T-helper 2 cell treated with Interferon-gamma antibody and Interleukin-4, amounts not matched to agents 5 μg/mL and 100 μg/mL, for 36 hours (primary cell): Measurements from ENCODE around the gene RNF121.
A peak's percentile ranks its signal among the peaks of the same experiment; 100 is the strongest.

ENCODE experiments used
- DNase-seq: peaks from one replicate; pipeline ENCODE4 v3.0.0; 2021; ENCODE audit warnings: low spot score
- H3K27ac Mint-ChIP-seq: one replicate; pipeline ENCODE4 v1.8.0; 2021; ENCODE audit warnings: mild to moderate bottlenecking, mixed read lengths
- H3K27me3 Mint-ChIP-seq: one replicate; pipeline ENCODE4 v1.8.0; 2021; ENCODE audit warnings: low read depth, mixed read lengths
- H3K36me3 Mint-ChIP-seq: one replicate; pipeline ENCODE4 v1.8.0; 2021; ENCODE audit warnings: low read depth, mixed read lengths
- H3K4me1 Mint-ChIP-seq: one replicate; pipeline ENCODE4 v1.8.0; 2021; ENCODE audit warnings: low read depth, mixed read lengths
- H3K4me3 Mint-ChIP-seq: one replicate; pipeline ENCODE4 v1.8.0; 2022; ENCODE audit warnings: mild to moderate bottlenecking, moderate library complexity, mixed read lengths
- H3K9me3 Mint-ChIP-seq: one replicate; pipeline ENCODE4 v1.8.0; 2021; ENCODE audit warnings: mixed read lengths

RNF121 gene

DNA sequence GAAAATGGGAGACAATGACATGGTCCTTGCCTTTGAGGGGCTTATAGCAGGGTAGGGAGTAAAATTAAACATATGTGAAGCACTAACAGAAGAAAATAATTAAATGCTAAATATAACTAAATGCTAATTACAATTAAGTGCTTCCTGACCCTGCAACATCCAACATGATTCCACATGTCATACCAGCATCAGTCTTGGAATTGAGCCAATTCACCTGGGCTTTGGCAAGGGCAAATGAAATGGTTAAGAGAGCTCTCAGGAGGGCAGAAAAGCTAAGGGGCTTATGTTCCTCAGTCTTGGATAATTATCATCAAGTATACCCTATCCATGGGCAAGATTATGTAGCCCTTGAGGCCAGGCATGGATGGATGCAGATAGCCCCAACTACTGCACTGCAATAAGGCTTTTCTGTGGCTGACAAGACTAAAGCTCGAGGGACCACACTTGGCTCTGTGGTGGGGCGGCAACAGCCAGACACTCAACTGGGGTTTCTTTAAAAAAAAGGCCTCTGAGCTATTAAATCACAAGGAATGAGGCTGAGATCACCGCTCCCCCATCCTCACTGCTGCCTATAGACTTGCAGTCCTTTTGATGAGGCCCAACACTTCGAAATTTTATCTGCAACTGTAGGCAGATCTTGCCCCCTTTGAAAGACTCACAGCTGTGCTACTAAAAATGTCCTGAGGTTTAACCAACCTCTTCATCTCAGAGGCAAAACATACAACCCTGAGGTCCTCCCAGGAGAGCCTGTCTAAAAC is 108.9 kb downstream of the RNF121 start:
- peaks cover 35% of the 10 kb centered on the region for H3K36me3 Mint-ChIP-seq
- no peak overlapping the region for H3K27ac Mint-ChIP-seq
- H3K4me3 Mint-ChIP-seq: peak overlapping the region; percentile 33

DNA sequence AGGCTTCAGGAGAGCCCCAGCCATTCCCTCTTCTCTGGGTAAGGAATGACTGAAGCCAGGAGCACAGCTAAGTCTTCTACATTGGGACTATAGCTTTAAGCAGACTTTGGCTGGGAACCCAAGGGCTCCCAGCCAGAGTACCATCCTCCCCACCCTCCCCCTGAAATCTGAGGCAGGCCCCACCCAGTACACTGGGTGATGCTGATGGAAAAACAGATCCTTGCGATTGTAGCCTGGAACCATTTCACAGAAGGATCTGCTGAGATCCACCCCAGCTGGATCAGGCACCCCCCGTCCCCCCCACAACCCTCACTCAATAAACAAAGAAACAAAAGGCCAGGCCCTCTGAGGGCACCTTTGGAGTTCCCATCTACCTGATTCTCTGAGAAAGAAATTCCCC is 109.6 kb downstream of the RNF121 start:
- no peaks in the 10 kb centered on the region for H3K27me3 Mint-ChIP-seq
- H3K4me3 Mint-ChIP-seq: no peak overlapping the region
- H3K27ac Mint-ChIP-seq: no peak overlapping the region
- DNase-seq: no peak
- H3K4me1 Mint-ChIP-seq: peaks cover 29% of the 10 kb centered on the region
- no peaks in the 10 kb centered on the region for H3K9me3 Mint-ChIP-seq
- H3K36me3 Mint-ChIP-seq: peaks cover 30% of the 10 kb centered on the region

More for the DNA sequence above, 108.9 kb downstream of the RNF121 start:
- no peak for DNase-seq
- no peaks in the 10 kb centered on the region for H3K27me3 Mint-ChIP-seq
- H3K4me1 Mint-ChIP-seq: peaks cover 25% of the 10 kb centered on the region
- no peaks in the 10 kb centered on the region for H3K9me3 Mint-ChIP-seq

DNA sequence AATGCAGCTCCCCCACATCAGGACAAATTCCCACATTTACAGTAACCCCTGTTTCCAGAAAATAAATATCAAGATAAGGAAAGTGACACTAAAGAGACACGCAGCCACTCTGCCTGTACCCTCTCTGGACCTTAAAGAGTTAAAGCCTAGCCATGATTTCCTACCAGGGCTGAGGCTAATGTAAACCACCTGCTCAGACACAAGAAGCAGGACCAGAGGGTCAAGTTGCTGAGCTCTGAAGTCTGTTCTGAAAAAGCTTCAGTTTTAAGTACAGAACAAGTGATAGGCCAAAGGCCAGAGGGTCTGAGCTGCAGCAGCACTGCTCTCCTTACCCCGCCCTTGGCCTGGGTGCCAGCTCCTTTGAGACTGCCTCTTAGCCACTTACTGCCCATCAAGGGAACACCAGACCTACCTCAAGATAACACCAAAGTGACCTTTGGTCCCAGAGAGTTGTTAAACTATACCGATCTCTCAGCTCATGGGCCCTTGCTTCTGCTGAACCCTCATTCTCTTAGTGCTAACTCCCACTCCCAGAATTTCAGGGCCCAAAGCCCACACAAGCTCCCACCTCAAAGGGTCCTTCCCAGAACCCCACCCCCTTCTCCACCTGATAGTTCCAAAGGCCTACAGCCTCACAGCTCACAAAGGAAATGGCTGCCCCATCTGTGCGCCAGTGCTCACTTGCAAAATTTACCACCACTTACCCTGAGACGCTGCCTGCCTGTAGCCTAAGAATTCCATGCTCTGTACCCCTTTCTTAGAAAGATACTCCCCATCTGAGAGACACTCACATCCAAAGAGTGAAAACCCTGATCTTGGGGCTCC is 110.4 kb downstream of the RNF121 start:
- Mint-ChIP-seq H3K36me3 (peaks cover 26% of the 10 kb centered on the region), H3K27me3 (no peaks in the 10 kb centered on the region), H3K27ac (no peak overlapping the region), H3K9me3 (no peaks in the 10 kb centered on the region), H3K4me1 (peaks cover 34% of the 10 kb centered on the region), H3K4me3 (no peak overlapping the region)
- no peak for DNase-seq

DNA sequence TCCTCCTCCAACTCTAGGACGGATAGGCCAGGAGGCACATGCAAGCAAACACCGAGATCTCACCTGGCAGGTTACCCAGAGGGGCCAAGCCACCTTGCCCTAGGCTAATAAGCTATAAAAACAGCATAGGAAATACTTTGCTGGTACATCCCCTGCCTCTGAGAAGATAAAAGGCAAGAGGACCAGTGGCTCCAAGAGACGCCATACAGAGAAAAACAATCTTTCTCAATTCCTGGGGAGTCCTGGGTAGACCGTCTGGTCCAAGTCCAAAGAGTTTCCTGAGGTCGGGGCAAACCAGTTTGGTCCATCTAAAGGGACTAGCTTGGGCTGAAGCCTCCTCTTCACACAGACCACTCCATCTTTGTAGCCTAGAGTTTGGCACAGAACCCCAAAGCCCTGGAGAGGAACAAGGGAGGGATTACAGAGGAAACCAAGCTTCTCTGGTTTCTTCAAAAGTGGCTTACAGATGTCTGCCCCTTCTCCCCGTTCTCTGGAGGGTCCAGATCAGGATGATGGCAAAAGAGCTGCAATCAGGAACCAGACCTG is 111.1 kb downstream of the RNF121 start:
- Mint-ChIP-seq H3K4me1 (peaks cover 34% of the 10 kb centered on the region), H3K9me3 (no peaks in the 10 kb centered on the region), H3K27ac (no peak overlapping the region), H3K4me3 (no peak overlapping the region), H3K36me3 (peaks cover 25% of the 10 kb centered on the region), H3K27me3 (no peaks in the 10 kb centered on the region)
- no peak for DNase-seq

DNA sequence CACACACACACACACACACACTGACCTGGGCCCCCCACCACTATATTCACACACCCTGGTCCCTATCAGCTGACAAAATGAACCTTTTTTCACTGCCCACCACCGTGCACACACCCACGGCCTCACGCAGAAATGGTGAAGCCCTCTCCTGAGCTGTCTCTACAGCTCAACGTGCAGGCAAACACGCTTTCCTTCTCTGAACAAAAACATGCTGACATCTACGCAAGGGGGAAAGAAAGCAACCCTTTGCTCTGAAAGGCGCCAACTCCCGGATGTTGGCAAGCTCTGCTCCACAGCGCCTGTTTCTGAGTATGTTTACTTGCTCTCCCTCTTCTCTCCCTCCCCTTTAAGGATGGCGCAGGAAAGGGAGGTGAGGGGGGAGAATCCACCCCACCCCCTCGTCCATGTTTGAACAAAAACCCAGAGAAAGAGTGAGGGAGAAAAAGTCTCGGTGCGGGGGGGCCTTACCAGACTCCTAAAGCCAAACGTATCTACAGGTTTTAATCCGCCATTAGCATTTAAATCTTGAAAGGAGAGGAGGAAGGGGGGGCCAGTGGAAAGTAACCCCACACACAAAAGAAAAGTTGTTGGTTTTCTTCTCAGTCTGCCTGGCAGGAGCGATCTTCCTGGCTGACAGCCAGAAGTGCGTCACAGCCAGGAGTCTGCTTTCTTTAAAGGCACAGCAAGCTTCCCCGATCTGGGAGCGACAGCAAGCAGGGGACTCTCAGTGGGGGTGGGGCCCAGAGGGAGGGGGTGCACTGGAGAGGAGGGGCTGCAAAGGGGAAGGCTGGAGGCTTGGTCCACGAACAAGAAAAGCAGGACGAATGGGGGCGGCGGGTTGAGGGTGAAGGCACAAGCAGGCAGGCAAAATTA is 111.9 kb downstream of the RNF121 start:
- H3K9me3 Mint-ChIP-seq: no peaks in the 10 kb centered on the region
- DNase-seq: peak; percentile 46
- H3K27ac Mint-ChIP-seq: no peak overlapping the region
- H3K27me3 Mint-ChIP-seq: no peaks in the 10 kb centered on the region
- peaks cover 22% of the 10 kb centered on the region for H3K36me3 Mint-ChIP-seq
- H3K4me1 Mint-ChIP-seq: peaks cover 32% of the 10 kb centered on the region
- no peak overlapping the region for H3K4me3 Mint-ChIP-seq

DNA sequence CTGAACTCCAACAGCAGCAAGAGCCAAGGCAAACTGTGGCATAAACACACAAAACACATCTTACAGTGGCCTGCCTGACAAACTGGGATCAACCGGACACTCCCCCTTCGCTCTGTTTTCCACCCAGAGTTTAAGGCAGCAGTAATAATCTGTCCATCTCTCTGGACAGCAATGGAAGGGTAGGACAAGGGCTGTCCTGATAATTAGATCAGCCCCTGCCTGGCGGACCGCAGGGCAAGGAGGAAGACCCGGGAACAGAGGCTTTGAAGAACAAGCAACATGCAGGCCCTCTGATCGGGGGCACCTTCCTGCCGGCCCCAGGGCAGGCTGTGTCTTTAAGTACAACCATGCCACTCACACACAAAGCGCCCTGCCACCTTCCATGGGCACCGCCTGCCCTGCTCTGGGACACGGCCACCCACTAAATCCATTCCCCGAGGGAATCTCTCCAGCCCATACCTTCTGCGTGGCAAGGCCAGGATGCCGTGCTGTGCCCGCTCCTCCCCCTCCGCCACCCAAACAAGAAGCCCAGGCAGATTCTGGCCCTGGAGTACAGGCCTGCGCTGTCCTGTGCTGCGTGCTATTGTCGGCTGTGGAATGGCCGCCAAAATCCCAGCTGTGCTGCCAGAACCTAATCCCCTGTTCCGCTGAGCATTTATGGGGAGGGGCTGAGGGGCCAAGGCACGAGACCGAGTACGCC is 112.7 kb downstream of the RNF121 start:
- no peak overlapping the region for H3K27ac Mint-ChIP-seq
- no peaks in the 10 kb centered on the region for H3K9me3 Mint-ChIP-seq
- no peak overlapping the region for H3K4me3 Mint-ChIP-seq
- peak; percentile 11 for DNase-seq
- H3K27me3 Mint-ChIP-seq: no peaks in the 10 kb centered on the region
- peaks cover 20% of the 10 kb centered on the region for H3K36me3 Mint-ChIP-seq
- H3K4me1 Mint-ChIP-seq: peaks cover 27% of the 10 kb centered on the region

DNA sequence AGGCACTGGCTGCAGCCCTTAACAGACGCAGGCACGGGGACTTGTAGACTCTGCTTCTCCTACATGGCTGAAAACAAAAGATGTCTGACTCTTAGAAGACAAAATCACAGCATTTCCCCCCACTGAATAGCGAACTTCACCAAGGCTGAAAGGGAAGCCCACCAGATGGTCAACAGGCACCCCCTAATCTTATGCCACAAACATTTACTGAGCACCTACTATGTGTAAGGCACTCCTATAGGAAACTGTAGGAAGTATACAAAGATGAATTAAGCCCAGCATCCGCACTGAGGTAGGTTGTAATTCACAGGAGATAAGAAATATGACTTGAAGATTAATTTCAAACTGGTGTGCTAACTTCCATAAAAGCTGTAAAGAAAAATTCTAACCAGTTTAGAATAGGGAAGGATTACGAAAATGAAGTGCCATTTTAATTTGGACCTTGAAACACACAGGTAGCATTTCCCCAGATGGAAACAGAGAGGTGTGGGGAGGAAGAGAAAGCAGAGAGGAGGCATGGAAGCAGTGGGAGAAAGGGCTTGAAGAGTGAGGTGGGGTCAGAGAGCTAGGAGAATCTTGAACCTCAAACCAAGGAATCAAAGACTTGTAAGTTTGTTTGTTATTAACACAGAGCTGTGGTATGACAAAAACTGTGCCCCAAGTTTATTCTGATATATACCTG is 113.4 kb downstream of the RNF121 start:
- H3K4me1 Mint-ChIP-seq: peaks cover 27% of the 10 kb centered on the region
- no peak overlapping the region for H3K4me3 Mint-ChIP-seq
- DNase-seq: no peak
- peaks cover 14% of the 10 kb centered on the region for H3K36me3 Mint-ChIP-seq
- no peaks in the 10 kb centered on the region for H3K27me3 Mint-ChIP-seq
- no peak overlapping the region for H3K27ac Mint-ChIP-seq
- no peaks in the 10 kb centered on the region for H3K9me3 Mint-ChIP-seq

DNA sequence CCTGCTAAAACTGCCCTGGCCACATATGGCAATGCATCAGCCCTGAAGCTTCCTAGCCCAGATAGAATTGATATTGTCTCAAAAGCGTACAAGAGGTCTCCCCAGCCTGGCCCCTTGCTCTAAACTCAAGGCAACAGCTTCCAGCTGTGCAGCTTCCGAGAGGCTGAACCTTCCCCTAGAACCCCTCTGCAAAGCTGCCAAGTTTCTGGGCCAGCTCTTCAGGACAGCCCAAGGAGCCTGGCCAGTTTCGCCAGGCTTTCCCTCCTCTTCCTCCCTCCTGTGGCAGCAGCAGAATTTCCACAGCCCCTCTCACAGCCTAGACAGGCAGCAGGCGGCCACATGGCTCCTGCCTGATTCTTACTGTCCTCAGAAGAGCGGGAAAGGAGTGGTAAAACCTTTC is 117.0 kb downstream of the RNF121 start:
- Mint-ChIP-seq H3K27ac (no peak overlapping the region), H3K27me3 (no peaks in the 10 kb centered on the region), H3K36me3 (peaks cover 20% of the 10 kb centered on the region), H3K4me1 (peaks cover 24% of the 10 kb centered on the region), H3K9me3 (no peaks in the 10 kb centered on the region), H3K4me3 (no peak overlapping the region)
- DNase-seq: no peak
